ENCODE results near the gene CCR4. TPM values are rescaled to one million over a fixed set of nuclear protein-coding genes. Genes with fewer than 3 reads are reported as not detected.

The CCR4 gene
- total and polyA plus RNA-seq, 9 of the 15 experiments (the other 6 are each of a cell fraction or from before 2014, with no cell fraction given), result 0.04 to 0.47 (median 0.25) TPM; not detected in 1

DNA sequence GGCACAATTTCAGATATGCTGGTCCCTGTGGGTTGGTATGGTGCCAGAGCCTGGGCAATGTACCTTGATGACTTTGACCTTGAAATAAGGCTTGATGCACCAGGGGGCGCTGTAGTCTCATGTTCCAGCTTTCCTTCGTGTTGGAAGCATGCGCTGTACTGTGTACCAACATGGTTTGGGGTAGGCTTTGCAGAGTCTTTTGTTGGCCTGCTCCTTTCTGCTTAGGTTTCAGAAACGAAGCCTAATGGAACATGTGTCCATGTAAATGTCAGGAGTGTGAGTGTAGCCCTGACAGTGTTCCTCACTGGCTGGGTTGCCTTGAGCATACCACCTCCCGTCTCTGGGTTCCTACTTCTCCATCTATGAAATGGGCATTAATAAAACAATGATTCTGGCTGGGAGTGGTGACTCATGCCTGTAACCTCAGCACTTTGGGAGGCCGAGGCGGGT, 3.6 kb upstream of the CCR4 start (continued):
- TF ChIP-seq FOXA3 (CRISPR knock-in tag; conservative IDR thresholded peaks at IDR 0.05 in 1 of 2, IDR thresholded peaks at IDR 0.05 in 1 of 2) (0 out of 4 replicates have a peak, but pooled peaks of 1 of the 2 experiments have one; percentile 27), LEF1 (IDR thresholded peaks at IDR 0.05) (0 out of 2 replicates have a peak, but pooled peaks have one; percentile 18), CC2D1A (IDR thresholded peaks at IDR 0.05) (peak; percentile 93), FOXJ2 (tag; IDR thresholded peaks at IDR 0.05) (no peak), NFE2L1 (tag; IDR thresholded peaks at IDR 0.05; ENCODE audit: borderline replicate concordance, low read depth) (no peak), CREM (IDR thresholded peaks at IDR 0.05; ENCODE audit: low read depth) (peak; percentile 58; the same call in 1 of the 2 replicates), MED1 (CRISPR knock-in tag; IDR thresholded peaks at IDR 0.05; ENCODE audit: borderline replicate concordance) (no peak), SAP30 (IDR thresholded peaks at IDR 0.05; ENCODE audit: borderline replicate concordance, insufficient read depth, low read depth, low read length, poor library complexity, severe bottlenecking) (no peak), ZZZ3 (IDR thresholded peaks at IDR 0.05) (no peak), ZNF121 (CRISPR knock-in tag; conservative IDR thresholded peaks at IDR 0.05) (no peak), ZNF354B (CRISPR knock-in tag; IDR thresholded peaks at IDR 0.05) (no peak), ZNF232 (CRISPR knock-in tag; IDR thresholded peaks at IDR 0.05) (no peak), ZNF316 (IDR thresholded peaks at IDR 0.05) (peak; percentile 43), SRSF9 (IDR thresholded peaks at IDR 0.05; ENCODE audit: borderline replicate concordance, low read depth, low read length) (no peak), FOXK2 (conservative IDR thresholded peaks at IDR 0.05 in 1 of 2, IDR thresholded peaks at IDR 0.05 in 1 of 2; ENCODE audit: low read depth in 2 of 2) (peak; percentile 68 to 71; a peak in 3 of 4 replicates), RCOR1 (IDR thresholded peaks at IDR 0.05; ENCODE audit: borderline replicate concordance in 1 of 2, low read depth in 2 of 2, low read length in 2 of 2) (peak in 1 of 2 experiments; percentile 4; a peak in 1 of 4 replicates), SP1 (CRISPR knock-in tag; IDR thresholded peaks at IDR 0.05) (peak; percentile 66), ZNF263 (CRISPR knock-in tag; IDR thresholded peaks at IDR 0.05; ENCODE audit: borderline replicate concordance) (peak; percentile 69), RB1 (IDR thresholded peaks at IDR 0.05; ENCODE audit: low read depth) (peak; percentile 54; the same call in 1 of the 2 replicates), ZEB2 (IDR thresholded peaks at IDR 0.05) (peak; percentile 43; the same call in 1 of the 2 replicates), RAD21 (CRISPR knock-in tag; conservative IDR thresholded peaks at IDR 0.05 in 1 of 2, IDR thresholded peaks at IDR 0.05 in 1 of 2) (peak; percentile 95 to 100)
- TF ChIP-seq, protein P1, sequence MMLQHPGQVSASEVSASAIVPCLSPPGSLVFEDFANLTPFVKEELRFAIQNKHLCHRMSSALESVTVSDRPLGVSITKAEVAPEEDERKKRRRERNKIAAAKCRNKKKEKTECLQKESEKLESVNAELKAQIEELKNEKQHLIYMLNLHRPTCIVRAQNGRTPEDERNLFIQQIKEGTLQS (IDR thresholded peaks at IDR 0.05), result peak; percentile 69
- TF ChIP-seq, protein P1 (CRISPR knock-in tag; conservative IDR thresholded peaks at IDR 0.05), result no peak
- TF ChIP-seq, protein P2, sequence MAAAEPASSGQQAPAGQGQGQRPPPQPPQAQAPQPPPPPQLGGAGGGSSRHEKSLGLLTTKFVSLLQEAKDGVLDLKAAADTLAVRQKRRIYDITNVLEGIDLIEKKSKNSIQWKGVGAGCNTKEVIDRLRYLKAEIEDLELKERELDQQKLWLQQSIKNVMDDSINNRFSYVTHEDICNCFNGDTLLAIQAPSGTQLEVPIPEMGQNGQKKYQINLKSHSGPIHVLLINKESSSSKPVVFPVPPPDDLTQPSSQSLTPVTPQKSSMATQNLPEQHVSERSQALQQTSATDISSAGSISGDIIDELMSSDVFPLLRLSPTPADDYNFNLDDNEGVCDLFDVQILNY (CRISPR knock-in tag; IDR thresholded peaks at IDR 0.05), result peak; percentile 82; the same call in 1 of the 2 replicates
- TF ChIP-seq, protein P3, sequence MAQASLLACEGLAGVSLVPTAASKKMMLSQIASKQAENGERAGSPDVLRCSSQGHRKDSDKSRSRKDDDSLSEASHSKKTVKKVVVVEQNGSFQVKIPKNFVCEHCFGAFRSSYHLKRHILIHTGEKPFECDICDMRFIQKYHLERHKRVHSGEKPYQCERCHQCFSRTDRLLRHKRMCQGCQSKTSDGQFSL (CRISPR knock-in tag; IDR thresholded peaks at IDR 0.05), result peak; percentile 52; the same call in 1 of the 2 replicates
- TF ChIP-seq, protein P3 (tag; IDR thresholded peaks at IDR 0.05), result no peak

Measured in K562 (cell line).